CD4-positive, alpha-beta memory T cell (primary cell): ENCODE measurements around the gene ITGB3BP. TPM values are rescaled to one million over a fixed set of nuclear protein-coding genes. Genes with fewer than 3 reads are reported as not detected.

Experiments used
- CTCF ChIA-PET: fragments of 350-600 bp; sonication (Branson Sonifier 250); formaldehyde crosslinking; loops from one replicate; lab custom pipeline; 2021; ENCODE audit warnings: inconsistent platforms; ENCODE audit not compliant: partially characterized antibody; lab: Charles Lee
- POLR2A ChIA-PET: fragments of 350-600 bp; sonication (Branson Sonifier 250); formaldehyde crosslinking; loops from one replicate; lab custom pipeline; 2021; ENCODE audit not compliant: partially characterized antibody; lab: Charles Lee
- DNase-seq, 5 donors: peaks; one replicate each; pipeline versions ENCODE4 v3.0.0 to v3.0.0-alpha.2; 2020 to 2022; ENCODE audit warnings: mixed read lengths in 1 of 5
- H3K27ac ChIP-seq: one replicate; pipeline ENCODE4 v1.7.0; 2013; ENCODE audit warnings: low read depth, low read length
- H3K27me3 ChIP-seq: 2 replicates; pipeline ENCODE4 v1.7.0; 2013; ENCODE audit warnings: mild to moderate bottlenecking, low read length, moderate library complexity; ENCODE audit not compliant: insufficient read depth
- H3K36me3 ChIP-seq: 2 replicates; pipeline ENCODE4 v1.7.0; 2013; ENCODE audit warnings: mild to moderate bottlenecking, low read length, moderate library complexity; ENCODE audit not compliant: insufficient read depth
- H3K4me1 ChIP-seq: 2 replicates; pipeline ENCODE4 v1.7.0; 2013; ENCODE audit warnings: mild to moderate bottlenecking, low read length, moderate library complexity; ENCODE audit not compliant: insufficient read depth
- H3K4me3 ChIP-seq, 2 donors: one replicate each; pipeline ENCODE4 v1.7.0; 2013; ENCODE audit warnings: low read length in 2 of 2, mild to moderate bottlenecking in 1 of 2
- H3K9me3 ChIP-seq, 2 donors: one replicate each; pipeline ENCODE4 v1.7.0; 2013; ENCODE audit warnings: low read length in 2 of 2, control low read depth in 1 of 2; ENCODE audit not compliant: control insufficient read depth in 1 of 2
- H3K27ac Mint-ChIP-seq, 7 donors: one replicate each; pipeline ENCODE4 v1.8.0; 2020 to 2021; ENCODE audit warnings: mixed read lengths in 7 of 7, mild to moderate bottlenecking in 6 of 7, inconsistent platforms in 3 of 7, moderate library complexity in 3 of 7
- H3K27me3 Mint-ChIP-seq, 2 donors: one replicate each; pipeline ENCODE4 v1.8.0; 2020 to 2021; ENCODE audit warnings: mixed read lengths in 2 of 2
- H3K36me3 Mint-ChIP-seq, 2 donors: one replicate each; pipeline ENCODE4 v1.8.0; 2020 to 2021; ENCODE audit warnings: mixed read lengths in 2 of 2, inconsistent platforms in 1 of 2, mild to moderate bottlenecking in 1 of 2
- H3K4me1 Mint-ChIP-seq, 4 donors: one replicate each; pipeline ENCODE4 v1.8.0; 2020 to 2021; ENCODE audit warnings: mixed read lengths in 4 of 4, mild to moderate bottlenecking in 1 of 4
- H3K4me3 Mint-ChIP-seq, 8 donors: one replicate each; pipeline ENCODE4 v1.8.0; 2020 to 2021; ENCODE audit warnings: mixed read lengths in 8 of 8, mild to moderate bottlenecking in 7 of 8, moderate library complexity in 6 of 8, inconsistent platforms in 3 of 8
- H3K9me3 Mint-ChIP-seq, 8 donors: one replicate each; pipeline ENCODE4 v1.8.0; 2020 to 2021; ENCODE audit warnings: mixed read lengths in 8 of 8, mild to moderate bottlenecking in 5 of 8, inconsistent platforms in 3 of 8, moderate library complexity in 1 of 8
- intact Hi-C: fragments of 100-400 bp; cut with micrococcal nuclease; formaldehyde crosslinking; loops from one replicate; pipeline ENCODE4 v1.15.1; 2023
- polyA plus RNA-seq, 2 donors: library from polyadenylated mRNA; unstranded; fragments of 300-500 nt; fragmentation: Illumina TruSeq; gene quantifications; one replicate each; pipeline ENCODE4 v1.2.3, GENCODE V29; 2021
- total RNA-seq, 2 experiments: library from RNA; stranded (reverse); gene quantifications; one replicate each; pipeline ENCODE4 v1.2.3, GENCODE V29; 2021

Gene ITGB3BP
- total and polyA plus RNA-seq, 4 experiments from 2014 or later, result 18.7 to 27.8 (median 26.0) TPM

DNA sequence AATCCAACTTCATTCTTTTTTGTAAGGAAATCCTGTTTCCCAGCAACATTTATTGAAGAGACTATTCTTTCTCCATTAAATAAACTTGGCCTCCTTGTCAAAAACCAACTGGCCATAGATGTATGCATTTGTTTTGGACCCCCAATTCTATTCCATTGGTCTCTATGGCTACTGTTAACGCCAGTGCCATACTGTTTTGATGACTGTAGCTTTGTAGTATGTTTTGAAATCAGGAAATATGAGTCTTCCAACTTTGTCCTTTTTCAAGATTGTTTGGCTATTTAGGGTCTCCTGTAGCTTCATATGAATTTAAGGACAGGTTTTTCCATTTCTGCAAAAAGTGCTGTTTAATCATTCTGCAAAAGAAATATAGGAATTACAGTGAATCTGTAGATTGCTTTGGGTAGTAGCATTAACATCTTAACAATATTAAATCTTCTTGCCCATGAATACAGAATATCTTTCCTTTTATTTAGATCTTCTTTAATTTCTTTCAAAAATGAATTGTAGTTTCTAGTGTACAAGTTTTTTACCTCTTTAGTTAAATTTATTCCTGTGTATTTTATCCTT lies 61.3 kb downstream of the ITGB3BP start:
- Mint-ChIP-seq H3K4me3 (no peak overlapping the region), H3K4me1 (no peaks in the 10 kb centered on the region), H3K27me3 (no peaks in the 10 kb centered on the region), H3K27ac (no peak overlapping the region), H3K36me3 (peaks cover 18 to 36% of the 10 kb centered on the region in 2 donors), H3K9me3 (peaks cover 0 to 15% (median 10%) of the 10 kb centered on the region in 8 donors)
- ChIA-PET POLR2A (no interaction called here), CTCF (interaction anchor here (0.7 kb wide), 1 partner anchor 9 kb away, joined by 6 read pairs; no protein-coding TSS in a partner anchor)
- no peaks in the 10 kb centered on the region for H3K36me3 ChIP-seq
- no peak overlapping the region for H3K4me3 ChIP-seq
- no peaks in the 10 kb centered on the region for H3K4me1 ChIP-seq
- peaks cover 0 to 3% of the 10 kb centered on the region in 2 donors for H3K9me3 ChIP-seq
- DNase-seq, result no peak
- H3K27me3 ChIP-seq, result no peaks in the 10 kb centered on the region
- no peak overlapping the region for H3K27ac ChIP-seq
- intact Hi-C loops, result no loop called here

DNA sequence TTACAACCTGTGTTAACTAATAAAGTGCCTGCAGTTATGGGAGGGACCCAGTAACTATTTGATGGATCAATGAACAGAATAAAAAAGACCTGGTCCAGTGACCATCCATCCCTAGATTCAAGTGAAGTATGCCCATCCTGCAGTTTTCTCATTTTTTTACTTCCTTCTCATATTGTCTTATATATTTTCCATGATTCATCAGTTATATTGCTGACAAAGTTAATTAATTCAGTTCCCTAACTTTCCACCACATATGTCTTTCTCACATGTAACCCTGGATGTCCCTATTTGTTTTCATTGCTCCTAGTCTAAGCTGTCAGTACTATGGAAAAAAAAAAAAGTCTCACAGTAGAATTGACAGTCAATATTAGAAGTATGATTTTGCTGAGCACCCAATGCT lies 64.3 kb downstream of the ITGB3BP start:
- Mint-ChIP-seq H3K27me3 (no peaks in the 10 kb centered on the region), H3K27ac (no peak overlapping the region), H3K4me3 (no peak overlapping the region), H3K9me3 (peaks cover 0 to 15% (median 10%) of the 10 kb centered on the region in 8 donors), H3K36me3 (peaks cover 18 to 36% of the 10 kb centered on the region in 2 donors), H3K4me1 (no peaks in the 10 kb centered on the region)
- peaks cover 0 to 3% of the 10 kb centered on the region in 2 donors for H3K9me3 ChIP-seq
- H3K27me3 ChIP-seq, result no peaks in the 10 kb centered on the region
- POLR2A ChIA-PET, result no interaction called here
- H3K27ac ChIP-seq, result no peak overlapping the region
- no peaks in the 10 kb centered on the region for H3K36me3 ChIP-seq
- no peak for DNase-seq
- CTCF ChIA-PET, result no interaction called here
- intact Hi-C loops, result no loop called here
- H3K4me3 ChIP-seq, result no peak overlapping the region
- no peaks in the 10 kb centered on the region for H3K4me1 ChIP-seq

DNA sequence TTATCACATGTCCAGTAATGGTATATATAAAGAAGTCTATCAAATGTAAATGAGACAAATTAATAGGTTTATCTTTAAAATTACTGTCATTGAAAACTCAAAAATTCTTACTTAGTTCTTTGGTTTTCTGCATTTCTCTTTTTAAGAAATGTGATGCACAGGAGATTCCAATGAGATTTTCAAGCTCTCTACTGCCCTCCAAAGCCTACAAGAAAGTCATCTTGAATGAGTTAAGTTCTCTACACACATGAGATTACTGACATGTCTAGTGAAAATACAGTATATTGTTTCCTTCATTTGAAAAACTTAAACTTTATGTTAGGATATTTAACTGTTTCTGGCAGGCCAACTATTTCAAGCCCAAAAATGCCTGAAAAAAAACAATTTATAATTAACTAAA lies 68.8 kb downstream of the ITGB3BP start:
- Histone ChIP-seq H3K27ac (no peak overlapping the region), H3K9me3 (no peaks in the 10 kb centered on the region), H3K27me3 (no peaks in the 10 kb centered on the region), H3K36me3 (no peaks in the 10 kb centered on the region), H3K4me3 (no peak overlapping the region), H3K4me1 (no peaks in the 10 kb centered on the region)
- no peak for DNase-seq
- no peaks in the 10 kb centered on the region for H3K27me3 Mint-ChIP-seq
- CTCF ChIA-PET, result no interaction called here
- H3K36me3 Mint-ChIP-seq, result peaks cover 5 to 11% of the 10 kb centered on the region in 2 donors
- POLR2A ChIA-PET, result no interaction called here
- H3K4me3 Mint-ChIP-seq, result no peak overlapping the region
- H3K9me3 Mint-ChIP-seq, result peaks cover 0 to 2% (median 0%) of the 10 kb centered on the region in 8 donors
- no peak overlapping the region for H3K27ac Mint-ChIP-seq
- intact Hi-C loops, result no loop called here
- H3K4me1 Mint-ChIP-seq, result no peaks in the 10 kb centered on the region

DNA sequence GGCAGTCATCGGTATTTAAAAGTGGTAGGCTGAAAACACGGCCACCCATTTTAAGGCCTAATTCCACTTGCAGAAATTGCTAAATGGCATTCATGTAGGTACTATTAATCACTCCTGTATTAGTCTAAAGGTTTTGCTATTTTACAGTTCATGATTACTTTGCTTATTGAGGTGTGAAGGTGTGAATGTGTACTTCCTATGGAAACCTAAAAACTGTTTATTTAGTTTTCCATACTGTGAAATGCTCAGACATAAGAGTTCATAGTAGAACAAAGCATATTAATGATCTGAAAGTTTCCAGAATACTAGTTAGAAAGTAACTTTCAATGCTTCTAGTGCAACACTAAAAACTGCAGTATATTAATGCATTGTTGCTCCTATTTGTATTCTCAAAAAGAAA lies 69.8 kb downstream of the ITGB3BP start:
- H3K36me3 Mint-ChIP-seq, result peaks cover 5 to 10% of the 10 kb centered on the region in 2 donors
- Histone ChIP-seq H3K4me1 (no peaks in the 10 kb centered on the region), H3K4me3 (no peak overlapping the region), H3K27me3 (no peaks in the 10 kb centered on the region), H3K27ac (no peak overlapping the region), H3K9me3 (no peaks in the 10 kb centered on the region), H3K36me3 (no peaks in the 10 kb centered on the region)
- H3K9me3 Mint-ChIP-seq, result peaks cover 0 to 2% (median 0%) of the 10 kb centered on the region in 8 donors
- no peak overlapping the region for H3K27ac Mint-ChIP-seq
- DNase-seq, result no peak
- no peaks in the 10 kb centered on the region for H3K27me3 Mint-ChIP-seq
- no peaks in the 10 kb centered on the region for H3K4me1 Mint-ChIP-seq
- ChIA-PET CTCF (no interaction called here), POLR2A (no interaction called here)
- intact Hi-C loops, result no loop called here
- no peak overlapping the region for H3K4me3 Mint-ChIP-seq

DNA sequence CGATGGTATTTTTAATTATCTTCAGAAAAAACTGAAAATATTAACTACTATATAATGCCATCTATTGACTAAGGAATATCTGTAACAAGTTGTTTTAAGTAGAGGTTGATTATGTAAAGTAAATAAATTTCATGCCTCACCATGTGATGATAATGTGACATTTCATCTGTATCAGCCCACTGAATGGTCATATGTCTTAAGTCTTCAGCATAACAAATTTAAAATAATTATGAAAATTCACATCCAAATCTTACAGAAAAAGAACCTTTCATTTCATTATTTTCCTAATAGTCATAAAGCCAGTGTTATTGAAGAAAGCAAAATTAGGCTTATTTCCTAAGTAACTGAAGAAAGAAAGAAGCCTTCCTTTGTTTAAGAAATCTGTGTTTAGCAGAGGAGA lies 72.6 kb downstream of the ITGB3BP start:
- ChIA-PET CTCF (no interaction called here), POLR2A (no interaction called here)
- H3K36me3 ChIP-seq, result no peaks in the 10 kb centered on the region
- no peaks in the 10 kb centered on the region for H3K27me3 Mint-ChIP-seq
- no peaks in the 10 kb centered on the region for H3K4me1 ChIP-seq
- no peaks in the 10 kb centered on the region for H3K4me1 Mint-ChIP-seq
- no peaks in the 10 kb centered on the region for H3K27me3 ChIP-seq
- no peak for DNase-seq
- no peak overlapping the region for H3K4me3 ChIP-seq
- no peaks in the 10 kb centered on the region for H3K9me3 ChIP-seq
- intact Hi-C loops, result no loop called here
- no peak overlapping the region for H3K27ac Mint-ChIP-seq
- peaks cover 0 to 3% of the 10 kb centered on the region in 2 donors for H3K36me3 Mint-ChIP-seq
- no peak overlapping the region for H3K4me3 Mint-ChIP-seq
- H3K9me3 Mint-ChIP-seq, result peaks cover 0 to 2% (median 0%) of the 10 kb centered on the region in 8 donors
- no peak overlapping the region for H3K27ac ChIP-seq

DNA sequence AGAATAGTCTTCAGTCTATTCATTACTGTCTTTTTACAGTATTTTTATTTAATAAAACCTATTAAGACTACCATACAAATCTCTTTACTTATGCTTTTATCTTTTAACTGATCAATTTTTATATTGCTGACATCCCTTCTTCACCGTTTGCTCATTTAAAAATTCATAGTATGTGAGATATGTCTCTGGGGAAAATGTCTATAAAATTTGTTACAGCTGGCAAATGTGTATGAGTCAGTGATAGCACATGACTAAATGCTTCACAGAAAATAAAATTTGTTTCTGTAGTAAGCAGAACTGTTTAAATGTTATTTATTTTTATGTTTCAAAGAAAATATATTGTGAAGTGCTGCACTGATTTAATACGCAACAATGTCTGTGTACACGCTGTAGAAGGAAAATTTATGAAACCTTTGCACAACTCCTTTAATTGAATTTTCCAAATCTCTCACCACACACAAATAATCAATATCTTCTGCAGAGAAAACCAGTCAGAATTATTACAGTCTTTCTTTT lies 74.2 kb downstream of the ITGB3BP start:
- H3K4me1 Mint-ChIP-seq, result no peaks in the 10 kb centered on the region
- CTCF ChIA-PET, result no interaction called here

DNA sequence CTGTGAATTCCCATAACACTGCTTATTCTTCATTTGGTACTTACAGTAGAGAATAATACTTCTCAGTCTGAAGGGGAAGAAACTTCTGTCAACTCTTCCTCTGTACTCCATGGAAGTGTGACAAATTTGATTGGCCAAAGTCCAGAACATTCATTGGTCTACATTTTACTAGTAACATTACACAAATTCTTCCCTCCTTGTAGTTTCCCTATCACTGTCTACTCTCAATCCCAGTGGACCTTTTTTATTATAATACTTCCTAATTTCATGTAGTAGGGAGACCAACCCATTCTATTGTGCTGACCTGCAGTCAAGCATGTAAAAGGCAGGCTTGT lies 80.9 kb downstream of the ITGB3BP start:
- ChIA-PET POLR2A (no interaction called here), CTCF (interaction anchor here (1.3 to 1.8 kb wide), 3 partner anchors 10 to 600 kb away, joined by 3 to 12 read pairs (median 3); no protein-coding TSS in a partner anchor)
- Mint-ChIP-seq H3K4me1 (no peaks in the 10 kb centered on the region), H3K36me3 (peaks cover 4 to 7% of the 10 kb centered on the region in 2 donors), H3K27me3 (no peaks in the 10 kb centered on the region), H3K27ac (no peak overlapping the region), H3K4me3 (no peak overlapping the region), H3K9me3 (no peaks in the 10 kb centered on the region)
- Histone ChIP-seq H3K9me3 (no peaks in the 10 kb centered on the region), H3K36me3 (peaks cover 4% of the 10 kb centered on the region), H3K4me1 (no peaks in the 10 kb centered on the region), H3K27ac (no peak overlapping the region), H3K4me3 (no peak overlapping the region), H3K27me3 (no peaks in the 10 kb centered on the region)
- DNase-seq, result no peak
- intact Hi-C loops, result no loop called here

More for the DNA sequence above, 74.2 kb downstream of the ITGB3BP start:
- H3K36me3 ChIP-seq, result no peaks in the 10 kb centered on the region
- peaks cover 0 to 3% of the 10 kb centered on the region in 2 donors for H3K36me3 Mint-ChIP-seq
- POLR2A ChIA-PET, result no interaction called here
- no peak for DNase-seq
- no peaks in the 10 kb centered on the region for H3K9me3 ChIP-seq
- no peak overlapping the region for H3K4me3 ChIP-seq
- no peak overlapping the region for H3K4me3 Mint-ChIP-seq
- peaks cover 0 to 2% (median 0%) of the 10 kb centered on the region in 8 donors for H3K9me3 Mint-ChIP-seq
- no peaks in the 10 kb centered on the region for H3K27me3 ChIP-seq
- H3K27me3 Mint-ChIP-seq, result no peaks in the 10 kb centered on the region
- H3K27ac ChIP-seq, result no peak overlapping the region
- H3K4me1 ChIP-seq, result no peaks in the 10 kb centered on the region
- intact Hi-C loops, result no loop called here
- H3K27ac Mint-ChIP-seq, result no peak overlapping the region
